Superior temporal gyrus (tissue), 1 donor: ENCODE measurements around the gene HOGA1.
"Not testable (repeated sequence)": the region's sequence is repeated elsewhere in the genome, so short reads cannot be mapped to it uniquely, and the experiment has no call there.

ENCODE experiments used
- DNase-seq: peaks from one replicate; pipeline ENCODE4 v3.0.0-alpha.2; 2016; ENCODE audit errors: extremely low spot score

HOGA1 gene

DNA sequence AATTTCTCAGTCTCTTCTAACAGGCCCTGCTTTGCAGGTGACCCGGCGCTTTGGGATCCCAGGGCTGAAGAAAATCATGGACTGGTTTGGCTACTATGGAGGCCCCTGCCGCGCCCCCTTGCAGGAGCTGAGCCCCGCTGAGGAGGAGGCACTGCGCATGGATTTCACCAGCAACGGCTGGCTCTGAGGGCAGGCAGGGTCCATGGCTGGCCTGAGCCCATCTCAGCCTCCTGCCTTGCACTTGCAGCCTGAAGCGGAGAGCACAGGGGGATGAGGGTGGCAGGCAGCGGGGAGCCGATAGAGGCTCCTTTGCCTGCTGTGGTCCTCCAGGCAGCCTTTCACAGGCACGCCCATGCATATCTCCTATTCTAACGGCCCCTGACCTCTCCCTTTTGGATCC is 27.3 kb downstream of the HOGA1 start:
- no peak for DNase-seq

GRCh38 chr10:97612386-97612785 is 28.2 kb downstream of the HOGA1 start:
- peak; percentile 62 for DNase-seq

DNA sequence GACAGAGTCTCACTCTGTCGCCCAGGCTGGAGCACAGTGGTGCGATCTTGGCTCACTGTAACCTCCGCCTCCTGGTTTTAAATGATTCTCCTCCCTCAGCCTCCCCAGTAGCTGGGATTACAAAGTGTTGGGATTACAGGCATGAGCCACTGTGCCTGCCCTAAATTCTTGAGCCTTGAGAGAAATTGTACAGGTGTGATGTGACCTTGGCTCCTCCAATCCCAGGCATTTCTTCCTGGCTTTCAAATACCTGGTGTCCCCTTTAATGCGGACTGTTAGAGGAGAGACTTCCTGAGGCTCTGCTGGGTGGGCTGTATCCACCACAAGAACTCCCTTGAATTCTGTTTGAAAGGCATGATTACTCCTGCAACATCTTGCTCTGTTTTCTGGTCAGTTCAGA is 34.1 kb downstream of the HOGA1 start:
- no peak for DNase-seq

DNA sequence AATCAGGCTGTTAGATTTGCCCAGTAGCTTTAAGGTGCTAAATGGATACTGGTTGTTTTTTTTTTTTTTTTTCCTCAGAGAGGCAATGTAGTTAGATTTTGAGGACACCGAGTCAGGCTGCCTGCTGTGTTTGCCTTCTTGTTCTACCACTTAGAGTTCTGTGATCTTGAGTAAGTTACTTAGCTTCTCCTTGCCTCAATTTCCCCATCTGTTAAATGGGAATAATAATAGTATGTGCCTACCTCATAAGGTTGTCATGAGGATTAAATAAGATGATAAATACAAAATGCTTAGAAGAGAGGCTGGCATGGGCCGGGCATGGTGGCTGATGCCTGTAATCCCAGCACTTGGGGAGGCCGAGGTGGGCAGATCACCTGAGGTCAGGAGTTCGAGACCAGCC is 34.5 kb downstream of the HOGA1 start:
- no peak for DNase-seq

GRCh38 chr10:97623277-97623676 is 39.1 kb downstream of the HOGA1 start:
- no peak for DNase-seq

GRCh38 chr10:97627731-97628130 is 43.5 kb downstream of the HOGA1 start:
- DNase-seq: no peak

DNA sequence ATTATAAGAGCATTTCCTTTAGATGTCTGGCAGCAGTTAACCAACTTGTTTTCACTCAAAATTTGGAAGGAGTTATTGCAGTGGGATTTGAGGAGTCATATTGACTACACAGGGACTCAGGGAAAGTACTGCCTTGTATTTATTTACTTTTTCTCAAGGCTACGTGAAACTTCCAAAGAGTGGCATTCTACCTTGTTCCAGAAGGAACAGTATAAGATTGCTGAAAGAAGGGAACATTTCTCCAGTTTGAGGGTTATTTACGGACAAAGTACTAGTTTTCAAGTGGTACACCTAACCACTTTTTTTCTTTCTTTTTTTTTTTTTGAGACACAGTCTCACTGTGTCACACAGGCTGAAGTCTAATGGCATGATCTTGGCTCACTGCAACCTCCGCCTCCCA is 44.0 kb downstream of the HOGA1 start:
- DNase-seq: no peak

GRCh38 chr10:97629289-97629688 is 45.1 kb downstream of the HOGA1 start:
- no peak for DNase-seq

DNA sequence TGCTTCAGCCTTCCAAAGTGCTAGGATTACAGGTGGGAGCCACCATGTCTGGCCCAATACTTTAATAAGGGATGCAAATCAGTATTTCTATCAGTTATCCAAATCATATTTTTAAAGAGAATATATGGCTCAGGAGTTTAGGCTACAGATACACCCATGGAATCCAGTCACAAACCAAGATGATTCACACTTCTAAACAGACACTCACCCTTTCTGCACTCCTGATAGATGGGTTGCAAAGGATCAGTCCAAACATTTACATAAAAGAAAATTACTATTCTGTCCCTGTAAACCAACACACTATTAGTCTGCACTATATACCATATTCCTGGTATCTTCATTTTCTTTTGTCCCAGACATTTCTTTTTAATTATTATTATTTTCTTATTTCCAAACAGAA is 46.9 kb downstream of the HOGA1 start:
- DNase-seq: no peak

DNA sequence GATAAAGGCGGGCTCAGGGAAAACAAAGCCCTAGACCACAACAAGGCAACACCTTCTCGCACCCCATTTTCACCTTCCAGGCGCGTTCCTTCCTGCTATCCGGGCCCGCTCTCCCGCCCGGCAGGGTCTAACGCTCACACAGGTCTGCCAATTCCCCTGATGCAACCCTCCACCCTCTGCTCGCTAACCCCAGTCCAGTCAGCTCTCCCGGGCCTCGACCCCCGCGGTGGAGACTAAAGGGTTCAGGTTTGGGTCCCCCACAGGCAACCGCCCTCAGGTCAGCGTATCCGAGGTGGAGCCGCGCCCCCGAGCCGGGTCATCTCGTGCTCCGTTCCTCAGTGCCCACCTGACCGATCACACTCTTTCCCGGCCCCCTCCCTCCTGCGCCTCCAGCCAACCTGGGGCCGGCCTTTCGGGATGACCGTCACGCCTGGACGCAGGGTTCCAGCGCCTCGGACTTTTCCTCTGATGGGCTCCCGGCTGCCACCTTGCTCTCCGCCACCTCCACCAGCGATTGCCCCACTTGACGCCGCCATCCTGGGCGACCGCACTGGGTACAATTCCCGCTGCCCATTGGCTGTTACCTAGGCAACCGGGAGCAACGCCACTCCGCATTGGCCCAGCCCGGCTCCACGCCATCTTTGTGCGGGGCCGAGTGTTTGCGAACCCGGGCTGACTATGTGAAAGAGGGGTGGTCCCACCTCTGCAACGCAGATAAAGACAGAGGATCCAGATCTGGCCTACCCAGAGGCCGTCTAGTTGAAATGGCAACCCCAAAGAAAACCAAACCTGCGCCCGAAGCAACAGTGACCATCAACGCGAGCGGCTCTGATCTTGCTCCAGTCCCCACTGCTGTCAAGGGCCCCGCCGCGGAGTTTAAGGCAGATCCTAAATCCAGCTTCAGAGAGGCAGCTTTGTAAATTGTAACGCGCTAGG is 49.0 kb downstream of the HOGA1 start, which contains the start of gene MORN4:
Gene MORN4, minus strand, starts transcription at position 552 of the 936 bp plus-strand sequence. CDS start 13,847 bp downstream, outside the sequence.
- peak; percentile 97 for DNase-seq

DNA sequence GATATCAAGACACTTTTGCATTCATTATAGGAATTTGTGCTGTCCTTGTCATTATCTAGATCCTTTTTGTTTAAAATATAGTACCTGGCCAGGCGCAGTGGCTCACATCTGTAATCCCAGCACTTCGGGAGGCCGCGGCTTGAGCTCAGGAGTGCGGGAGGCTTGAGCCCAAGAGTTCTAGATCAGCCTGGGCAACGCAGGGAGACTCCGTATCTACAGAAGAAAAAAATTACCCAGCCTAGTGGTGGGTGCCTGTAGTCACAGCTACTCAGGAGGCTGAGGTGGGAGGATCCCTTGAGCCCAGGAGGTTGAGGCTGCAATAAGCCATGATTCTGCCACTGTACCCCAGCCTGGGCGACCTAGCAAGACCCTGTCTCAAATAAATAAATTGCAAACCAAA is 49.7 kb downstream of the HOGA1 start:
- DNase-seq: no peak

- no peak for DNase-seq
Measured at GRCh38 chr10:97635577-97635976, 51.4 kb downstream of the HOGA1 start.

GRCh38 chr10:97639090-97639489 is 54.9 kb downstream of the HOGA1 start:
- not testable (repeated sequence) for DNase-seq

DNA sequence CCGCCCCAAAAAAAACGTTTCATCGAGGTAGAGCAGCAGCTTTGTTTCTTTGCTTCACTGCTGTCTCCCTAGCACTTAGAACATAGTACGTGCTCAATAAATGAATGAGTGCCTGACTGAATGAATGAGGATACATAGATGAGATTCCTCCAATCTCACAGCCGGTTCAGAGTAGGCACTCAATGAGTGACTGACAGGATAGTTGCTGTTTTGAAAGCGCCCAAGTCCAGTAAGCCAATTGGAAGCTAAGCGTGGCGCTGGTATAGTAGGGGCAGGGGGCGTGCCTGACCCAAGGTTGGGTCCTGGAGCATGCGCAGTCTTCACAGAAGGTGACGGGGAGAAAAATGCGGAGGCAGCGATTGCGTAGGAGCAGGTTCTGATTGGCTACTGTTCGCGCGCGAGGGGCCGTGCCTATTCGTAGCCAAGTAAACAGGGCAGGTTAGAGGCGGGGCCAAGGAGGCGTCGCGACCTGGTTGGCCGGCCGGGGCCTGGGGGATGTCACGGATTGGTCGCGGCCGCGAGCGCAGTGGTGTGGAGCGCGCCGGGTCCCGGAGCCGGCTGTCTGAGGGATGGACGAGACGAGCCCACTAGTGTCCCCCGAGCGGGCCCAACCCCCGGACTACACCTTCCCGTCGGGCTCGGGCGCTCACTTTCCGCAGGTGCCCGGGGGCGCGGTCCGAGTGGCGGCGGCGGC is 56.1 kb downstream of the HOGA1 start, which contains the start of gene PI4K2A:
Gene PI4K2A, plus strand, starts transcription at position 498 of the 694 bp plus-strand sequence. Its CDS starts 72 bp downstream, at position 570.
- DNase-seq: peak; percentile 99

DNA sequence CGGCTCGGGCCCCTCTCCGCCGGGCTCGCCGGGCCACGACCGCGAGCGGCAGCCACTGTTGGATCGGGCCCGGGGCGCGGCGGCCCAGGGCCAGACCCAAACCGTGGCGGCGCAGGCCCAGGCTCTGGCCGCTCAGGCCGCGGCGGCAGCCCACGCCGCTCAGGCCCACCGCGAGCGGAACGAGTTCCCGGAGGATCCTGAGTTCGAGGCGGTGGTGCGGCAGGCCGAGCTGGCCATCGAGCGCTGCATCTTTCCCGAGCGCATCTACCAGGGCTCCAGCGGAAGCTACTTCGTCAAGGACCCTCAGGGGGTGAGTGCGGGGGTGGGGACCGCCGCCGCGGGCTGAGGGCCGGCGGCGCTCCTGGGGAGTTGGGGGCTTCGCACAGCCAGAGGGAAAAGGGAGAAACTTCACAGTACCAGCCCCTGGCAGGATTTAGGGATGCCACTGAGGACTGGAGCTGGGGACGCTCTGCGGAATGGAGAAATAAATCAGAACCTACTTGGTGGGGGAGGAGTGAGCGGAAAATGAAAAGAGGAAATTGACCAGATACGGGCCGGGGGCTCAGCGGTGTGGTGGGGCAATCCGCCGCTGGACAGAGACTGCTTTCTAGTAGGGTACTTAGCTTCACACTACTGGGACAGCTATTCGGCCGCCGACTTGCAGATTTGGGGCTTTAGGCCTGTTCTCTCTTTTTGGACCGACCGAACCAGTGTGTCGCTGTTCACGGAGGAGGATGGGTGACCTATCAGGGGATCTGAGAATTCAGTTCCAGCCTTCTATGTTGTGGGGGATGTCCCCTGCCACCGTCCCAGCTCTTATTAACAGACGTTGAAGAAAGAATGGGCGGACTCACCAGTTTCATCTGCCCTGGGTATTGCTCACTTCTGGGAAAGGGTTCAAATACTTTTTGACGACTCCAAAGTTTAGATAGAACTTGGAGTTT is 57.0 kb downstream of the HOGA1 start:
- DNase-seq: no peak

- DNase-seq: not testable (repeated sequence)
Measured at GRCh38 chr10:97642471-97643159, 58.4 kb downstream of the HOGA1 start.

DNA sequence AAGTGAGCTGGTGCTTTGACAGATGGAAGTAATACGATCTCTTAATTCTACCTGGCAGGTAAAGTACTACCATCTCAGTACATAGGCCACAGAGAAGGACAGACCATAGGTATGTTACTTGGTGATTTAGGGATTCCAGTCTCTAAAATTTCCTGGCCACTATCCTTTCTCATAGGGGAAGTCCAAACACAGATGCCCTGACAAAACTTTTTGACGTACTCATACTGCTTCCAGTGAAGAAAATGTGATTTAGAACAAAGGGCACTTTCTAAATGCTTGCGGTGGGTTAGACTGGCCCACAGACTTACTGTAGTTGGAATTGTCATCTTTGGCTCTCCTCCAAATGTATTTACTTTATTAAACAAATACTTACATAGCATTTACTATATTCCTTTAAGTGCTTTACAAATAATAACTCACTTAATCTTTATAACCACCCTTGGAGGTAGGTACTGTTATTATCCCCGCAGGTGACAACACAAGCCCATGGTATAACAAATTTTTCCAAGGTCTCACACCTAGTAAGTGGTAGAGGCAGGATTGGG is 59.3 kb downstream of the HOGA1 start:
- DNase-seq: no peak

DNA sequence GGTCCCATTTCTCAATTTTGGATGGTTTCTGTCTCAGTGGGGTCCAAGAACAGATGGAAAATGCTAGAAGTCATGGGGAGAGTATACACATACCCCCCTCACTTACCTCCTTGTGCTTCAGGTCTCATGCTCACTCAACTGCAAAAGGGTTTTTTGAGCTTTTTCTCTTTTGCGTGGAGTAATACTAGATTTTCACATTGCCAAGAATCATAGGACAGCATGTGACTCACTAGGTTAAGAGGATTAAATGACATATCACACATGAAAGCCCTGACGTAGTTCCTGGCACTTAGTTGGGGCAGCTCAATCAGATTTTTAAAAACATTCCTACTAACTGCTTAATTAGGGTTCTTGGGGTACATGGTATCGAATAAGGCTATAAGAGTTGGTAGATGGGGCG is 60.7 kb downstream of the HOGA1 start:
- DNase-seq: no peak

GRCh38 chr10:97647556-97647955 is 63.4 kb downstream of the HOGA1 start:
- no peak for DNase-seq

- no peak for DNase-seq
Measured at GRCh38 chr10:97648562-97649404, 64.6 kb downstream of the HOGA1 start.
